ENCODE results near the gene ARHGAP25. TPM values are rescaled to one million over a fixed set of nuclear protein-coding genes. Genes with fewer than 3 reads are reported as not detected.

ARHGAP25 gene
- total and polyA plus RNA-seq, 8 donors = 1.4 to 8.4 (median 2.0) TPM

DNA sequence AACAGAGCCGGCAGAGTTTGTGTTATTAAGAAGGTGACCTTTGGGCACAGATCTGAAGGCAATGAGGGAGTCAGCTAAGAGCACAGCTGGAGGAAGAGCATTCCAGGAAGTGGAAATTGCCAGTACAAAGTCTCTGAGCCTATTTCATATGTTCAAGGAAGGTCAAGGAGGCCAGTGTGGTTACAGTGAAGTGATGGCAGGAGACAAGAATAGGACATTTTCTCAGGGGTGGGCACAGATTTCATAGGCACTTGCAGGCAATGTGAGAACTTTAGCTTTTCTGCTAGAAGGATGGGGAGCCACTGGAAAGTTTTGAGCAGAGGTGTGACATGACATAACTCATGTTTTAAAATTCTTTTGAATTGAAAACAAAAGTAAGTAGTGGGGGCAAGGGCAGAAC lies 50.3 kb downstream of the ARHGAP25 start:
- WGBS, 2 donors = 17 to 26% methylated on average over 1 of the region's 1 CpG
- no peaks in the 10 kb centered on the region for H3K4me1 ChIP-seq
- H3K9me3 ChIP-seq = no peaks in the 10 kb centered on the region
- ATAC-seq (peak in 2 of 4 donors; percentile 31 to 54), DNase-seq (no peak), FAIRE-seq (no peak)
- no peaks in the 10 kb centered on the region for H3K27me3 ChIP-seq
- no peak overlapping the region for H3K27ac ChIP-seq
- no peak overlapping the region for H3K4me3 ChIP-seq
- intact Hi-C loops (cut with DNase I) = no loop called here
- TF ChIP-seq, protein P1, sequence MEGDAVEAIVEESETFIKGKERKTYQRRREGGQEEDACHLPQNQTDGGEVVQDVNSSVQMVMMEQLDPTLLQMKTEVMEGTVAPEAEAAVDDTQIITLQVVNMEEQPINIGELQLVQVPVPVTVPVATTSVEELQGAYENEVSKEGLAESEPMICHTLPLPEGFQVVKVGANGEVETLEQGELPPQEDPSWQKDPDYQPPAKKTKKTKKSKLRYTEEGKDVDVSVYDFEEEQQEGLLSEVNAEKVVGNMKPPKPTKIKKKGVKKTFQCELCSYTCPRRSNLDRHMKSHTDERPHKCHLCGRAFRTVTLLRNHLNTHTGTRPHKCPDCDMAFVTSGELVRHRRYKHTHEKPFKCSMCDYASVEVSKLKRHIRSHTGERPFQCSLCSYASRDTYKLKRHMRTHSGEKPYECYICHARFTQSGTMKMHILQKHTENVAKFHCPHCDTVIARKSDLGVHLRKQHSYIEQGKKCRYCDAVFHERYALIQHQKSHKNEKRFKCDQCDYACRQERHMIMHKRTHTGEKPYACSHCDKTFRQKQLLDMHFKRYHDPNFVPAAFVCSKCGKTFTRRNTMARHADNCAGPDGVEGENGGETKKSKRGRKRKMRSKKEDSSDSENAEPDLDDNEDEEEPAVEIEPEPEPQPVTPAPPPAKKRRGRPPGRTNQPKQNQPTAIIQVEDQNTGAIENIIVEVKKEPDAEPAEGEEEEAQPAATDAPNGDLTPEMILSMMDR (IDR thresholded peaks at IDR 0.05) = no peak
- H3K36me3 ChIP-seq = no peaks in the 10 kb centered on the region

DNA sequence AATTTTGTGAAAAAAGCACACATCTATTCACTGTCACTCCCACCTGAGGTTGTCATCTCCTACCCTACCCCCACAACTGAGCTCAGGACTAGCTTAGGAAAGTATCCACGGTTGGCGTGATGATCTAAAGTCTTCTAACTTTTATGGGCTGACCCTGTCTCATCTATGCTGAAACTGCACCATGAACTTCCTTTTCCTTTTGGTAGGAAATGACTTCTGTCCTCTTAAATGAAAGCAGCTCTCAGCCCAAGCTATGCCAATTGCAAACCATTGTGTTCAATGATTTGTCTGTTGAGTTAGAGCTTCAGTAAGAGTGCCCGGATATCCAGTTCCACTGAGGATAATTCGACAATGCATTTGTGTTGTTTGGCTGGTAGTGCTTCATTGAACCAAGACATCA lies 52.7 kb downstream of the ARHGAP25 start:
- Histone ChIP-seq H3K27me3 (no peaks in the 10 kb centered on the region), H3K9me3 (no peaks in the 10 kb centered on the region), H3K4me1 (no peaks in the 10 kb centered on the region), H3K36me3 (no peaks in the 10 kb centered on the region), H3K27ac (no peak overlapping the region), H3K4me3 (no peak overlapping the region)
- DNase-seq (no peak), ATAC-seq (no peak), FAIRE-seq (no peak)
- WGBS, 2 donors = 67 to 80% methylated on average over 4 of the region's 4 CpGs
- intact Hi-C loops (cut with DNase I) = no loop called here
- TF ChIP-seq, protein P1 (IDR thresholded peaks at IDR 0.05) = no peak

DNA sequence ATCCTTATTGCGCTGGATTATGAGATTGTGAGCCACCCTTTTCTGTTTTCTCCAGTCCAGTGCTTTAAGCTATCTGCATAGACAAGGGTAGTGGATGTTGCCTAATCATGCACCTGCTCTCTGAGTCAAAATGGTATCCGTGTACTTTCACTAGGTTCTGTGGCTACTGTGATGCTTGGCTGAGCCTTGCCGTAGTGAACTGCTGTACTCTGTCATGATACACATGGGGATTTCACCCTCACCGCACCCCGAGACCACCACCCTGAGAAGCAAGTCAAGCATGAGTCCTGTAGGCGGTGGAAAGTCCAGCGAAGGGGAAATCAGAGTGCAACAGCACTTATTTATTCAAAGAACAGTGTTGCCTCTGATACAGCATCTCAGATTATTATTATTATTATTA lies 55.0 kb downstream of the ARHGAP25 start:
- intact Hi-C loops (cut with DNase I) = no loop called here
- DNase-seq = no peak

DNA sequence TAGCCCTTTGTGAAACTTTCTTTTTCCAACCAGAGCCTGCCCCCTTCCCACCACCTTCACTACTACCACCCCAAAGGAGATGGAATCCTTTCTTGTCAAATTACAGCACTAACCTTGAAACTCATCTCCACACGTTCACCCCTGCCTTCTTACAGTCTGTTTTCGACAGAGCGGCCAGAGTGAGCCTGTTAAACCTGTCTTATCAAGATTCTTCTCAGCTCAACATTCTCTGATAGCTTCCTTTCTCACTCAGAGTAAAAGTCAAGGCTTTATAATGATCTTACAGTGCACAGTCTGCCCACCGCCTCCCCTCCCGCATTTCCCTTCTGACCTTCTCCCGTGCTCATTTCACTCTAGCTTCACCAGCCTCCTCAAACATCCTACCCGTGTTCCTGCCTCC lies 56.0 kb downstream of the ARHGAP25 start:
- WGBS, 2 donors = 47 to 53% methylated on average over 7 of the region's 7 CpGs
- TF ChIP-seq, protein P1 (IDR thresholded peaks at IDR 0.05) = no peak
- intact Hi-C loops (cut with DNase I) = no loop called here
- H3K27ac ChIP-seq = no peak overlapping the region
- FAIRE-seq (no peak), ATAC-seq (no peak), DNase-seq (no peak)
- H3K36me3 ChIP-seq = no peaks in the 10 kb centered on the region
- H3K4me1 ChIP-seq = no peaks in the 10 kb centered on the region
- H3K9me3 ChIP-seq = no peaks in the 10 kb centered on the region
- H3K4me3 ChIP-seq = no peak overlapping the region
- H3K27me3 ChIP-seq = no peaks in the 10 kb centered on the region

More for the DNA sequence above, 55.0 kb downstream of the ARHGAP25 start:
- Histone ChIP-seq H3K27me3 (no peaks in the 10 kb centered on the region), H3K4me1 (no peaks in the 10 kb centered on the region), H3K4me3 (no peak overlapping the region), H3K27ac (no peak overlapping the region), H3K36me3 (no peaks in the 10 kb centered on the region), H3K9me3 (no peaks in the 10 kb centered on the region)
- FAIRE-seq (no peak), ATAC-seq (no peak)
- WGBS, 2 donors = 87 to 93% methylated on average over 7 of the region's 7 CpGs
- TF ChIP-seq, protein P1 (IDR thresholded peaks at IDR 0.05) = no peak

DNA sequence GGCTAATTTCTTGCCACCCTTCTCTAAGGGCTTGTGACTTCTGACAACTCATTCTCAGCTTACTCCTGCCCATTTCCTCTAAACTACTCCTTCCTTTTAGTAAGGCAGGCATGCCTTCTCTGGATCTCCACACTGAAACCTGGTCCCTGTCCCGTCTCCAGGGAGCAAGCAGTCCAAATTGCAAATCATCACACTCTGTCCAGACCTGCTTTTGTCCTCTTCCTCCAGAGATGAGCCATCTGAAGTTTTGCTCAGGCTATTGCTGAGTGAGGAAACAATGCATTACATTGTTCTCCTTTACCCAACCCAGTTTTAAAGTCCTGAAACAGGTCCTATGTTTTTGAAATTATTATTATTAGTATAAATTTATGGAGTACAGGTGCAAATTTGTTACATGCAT lies 57.3 kb downstream of the ARHGAP25 start:
- intact Hi-C loops (cut with DNase I) = no loop called here
- no peak overlapping the region for H3K4me3 ChIP-seq
- H3K9me3 ChIP-seq = no peaks in the 10 kb centered on the region
- H3K36me3 ChIP-seq = no peaks in the 10 kb centered on the region
- no peak for ATAC-seq
- no peak for DNase-seq
- H3K4me1 ChIP-seq = no peaks in the 10 kb centered on the region
- TF ChIP-seq, protein P1 (IDR thresholded peaks at IDR 0.05) = no peak
- no peak for FAIRE-seq
- no peaks in the 10 kb centered on the region for H3K27me3 ChIP-seq
- WGBS, 2 donors = 54 to 64% methylated on average over 1 of the region's 1 CpG
- no peak overlapping the region for H3K27ac ChIP-seq

Measured in pancreas (tissue), 10 donors.